A673 (cell line): ENCODE data around the gene MAPK9. TPM values are rescaled to one million over a fixed set of nuclear protein-coding genes. Genes with fewer than 3 reads are reported as not detected.

Experiments
- BruUV-seq: library from RNA; stranded (reverse); fragments of 400-500 nt; replicated peaks from 2 replicates; lab custom pipeline; 2021; lab: Mats Ljungman, UMichigan
- CTCF ChIA-PET: fragments of 300-600 bp; sonication (Branson Sonifier 250); formaldehyde crosslinking; loops from one replicate; lab custom pipeline; 2022; ENCODE audit warnings: antibody characterized with exemption; lab: Charles Lee
- POLR2A ChIA-PET: fragments of 300-600 bp; sonication (Branson Sonifier 250); formaldehyde crosslinking; loops from one replicate; lab custom pipeline; 2022; ENCODE audit warnings: antibody characterized with exemption; ENCODE audit not compliant: low non-redundant PET; lab: Charles Lee
- DNase-seq: peaks from one replicate; pipeline ENCODE4 v3.0.0-alpha.2; 2015; ENCODE audit warnings: low spot score
- H3K27ac ChIP-seq: fragments of 200-600 bp; sonication (generic); 2 replicates; pipeline ENCODE4 v1.5.1; 2016; ENCODE audit warnings: mixed run types, low read depth, mild to moderate bottlenecking, mixed read lengths, antibody characterized with exemption, low read length; ENCODE audit not compliant: poor library complexity, severe bottlenecking
- H3K27me3 ChIP-seq: fragments of 200-600 bp; sonication (generic); replicated peaks from 2 replicates; pipeline ENCODE4 v1.6.1; 2017; ENCODE audit warnings: mixed run types, low read depth, mild to moderate bottlenecking, mixed read lengths, antibody characterized with exemption, low read length; ENCODE audit not compliant: insufficient read depth, poor library complexity
- H3K36me3 ChIP-seq: fragments of 200-600 bp; sonication (generic); 2 replicates; pipeline ENCODE4 v1.6.1; 2016; ENCODE audit warnings: mixed run types, mild to moderate bottlenecking, mixed read lengths, antibody characterized with exemption, low read length; ENCODE audit not compliant: insufficient read depth, poor library complexity, severe bottlenecking
- H3K4me1 ChIP-seq: fragments of 200-600 bp; sonication (generic); 2 replicates; pipeline ENCODE4 v1.6.1; 2017; ENCODE audit warnings: mixed run types, mild to moderate bottlenecking, mixed read lengths, antibody characterized with exemption, low read length; ENCODE audit not compliant: insufficient read depth, poor library complexity, severe bottlenecking
- H3K4me3 ChIP-seq: fragments of 200-600 bp; sonication (generic); 2 replicates; pipeline ENCODE4 v1.5.1; 2016; ENCODE audit warnings: low read depth, mixed run types, mild to moderate bottlenecking, mixed read lengths, low read length; ENCODE audit not compliant: poor library complexity, severe bottlenecking
- H3K9me3 ChIP-seq: fragments of 200-600 bp; sonication (generic); 2 replicates; pipeline ENCODE4 v1.6.1; 2016; ENCODE audit warnings: mixed run types, low read depth, mild to moderate bottlenecking, mixed read lengths, antibody characterized with exemption, low read length; ENCODE audit not compliant: poor library complexity, severe bottlenecking
- EZH2 ChIP-seq: fragments of 200-600 bp; sonication (generic); IDR thresholded peaks from 2 replicates; pipeline ENCODE4 v1.6.1; 2017; ENCODE audit warnings: borderline replicate concordance, low read depth, mild to moderate bottlenecking, mixed read lengths, antibody characterized with exemption, low read length; ENCODE audit not compliant: poor library complexity, severe bottlenecking
- intact Hi-C: fragments of 100-400 bp; cut with micrococcal nuclease; formaldehyde crosslinking; loops from one replicate; pipeline ENCODE4 v1.10.0; 2022; ENCODE audit not compliant: unreplicated experiment
- total RNA-seq: library from RNA; stranded (reverse); gene quantifications from 2 replicates; pipeline ENCODE4 v1.2.3, GENCODE V29; 2021
- TF ChIP-seq, protein P1 (sequence below): fragments of 300-800, 200-600 bp; sonication (generic); conservative IDR thresholded peaks from 2 replicates; pipeline ENCODE4 v1.5.1; 2017; ENCODE audit warnings: low read depth, mild to moderate bottlenecking, antibody characterized with exemption, low read length, moderate library complexity, mixed read lengths

Gene MAPK9
- total RNA-seq, 1 experiment from 2014 or later: 34.4 TPM

DNA sequence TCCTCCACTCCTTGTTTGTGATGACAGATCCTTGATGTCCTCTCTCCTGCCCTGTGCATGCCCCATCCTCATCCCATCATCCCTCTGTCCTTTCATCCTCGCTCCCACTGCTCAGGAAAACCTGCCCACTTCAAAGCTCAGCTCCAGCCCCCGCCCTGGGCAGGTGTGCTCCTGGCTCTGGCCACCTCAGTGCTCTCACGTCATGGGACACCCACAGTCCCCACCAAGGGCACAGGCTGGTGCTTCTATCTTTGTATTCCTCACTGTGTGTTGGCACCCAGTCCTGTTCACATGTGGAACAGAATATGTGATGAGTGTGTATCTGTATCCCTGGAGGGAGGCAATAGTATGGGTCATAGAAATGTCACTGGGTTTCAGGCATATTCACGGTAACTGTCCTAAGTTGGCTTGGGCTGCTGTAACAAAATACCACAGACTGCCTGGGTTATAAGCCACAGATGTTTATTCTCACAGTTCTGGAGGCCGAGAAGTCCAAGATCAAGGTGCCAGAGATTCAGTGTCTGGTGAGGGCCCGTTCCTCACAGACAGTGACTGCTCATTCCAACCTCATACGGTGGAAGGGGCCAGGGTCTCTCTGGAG is 47.8 kb upstream of the MAPK9 start:
- no peak for DNase-seq
- CTCF ChIA-PET: interaction anchor here (1.0 kb wide), 1 partner anchor 11 kb away, joined by 3 read pairs; no protein-coding TSS in a partner anchor
- intact Hi-C loops: no loop called here
- Histone ChIP-seq H3K4me1 (peaks cover 6% of the 10 kb centered on the region), H3K4me3 (no peak overlapping the region), H3K36me3 (no peaks in the 10 kb centered on the region), H3K27ac (no peak overlapping the region), H3K27me3 (no peaks in the 10 kb centered on the region), H3K9me3 (no peaks in the 10 kb centered on the region)
- BruUV-seq: no TSS peak
- TF ChIP-seq, protein P1, sequence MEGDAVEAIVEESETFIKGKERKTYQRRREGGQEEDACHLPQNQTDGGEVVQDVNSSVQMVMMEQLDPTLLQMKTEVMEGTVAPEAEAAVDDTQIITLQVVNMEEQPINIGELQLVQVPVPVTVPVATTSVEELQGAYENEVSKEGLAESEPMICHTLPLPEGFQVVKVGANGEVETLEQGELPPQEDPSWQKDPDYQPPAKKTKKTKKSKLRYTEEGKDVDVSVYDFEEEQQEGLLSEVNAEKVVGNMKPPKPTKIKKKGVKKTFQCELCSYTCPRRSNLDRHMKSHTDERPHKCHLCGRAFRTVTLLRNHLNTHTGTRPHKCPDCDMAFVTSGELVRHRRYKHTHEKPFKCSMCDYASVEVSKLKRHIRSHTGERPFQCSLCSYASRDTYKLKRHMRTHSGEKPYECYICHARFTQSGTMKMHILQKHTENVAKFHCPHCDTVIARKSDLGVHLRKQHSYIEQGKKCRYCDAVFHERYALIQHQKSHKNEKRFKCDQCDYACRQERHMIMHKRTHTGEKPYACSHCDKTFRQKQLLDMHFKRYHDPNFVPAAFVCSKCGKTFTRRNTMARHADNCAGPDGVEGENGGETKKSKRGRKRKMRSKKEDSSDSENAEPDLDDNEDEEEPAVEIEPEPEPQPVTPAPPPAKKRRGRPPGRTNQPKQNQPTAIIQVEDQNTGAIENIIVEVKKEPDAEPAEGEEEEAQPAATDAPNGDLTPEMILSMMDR: no peak
- no peak for TF ChIP-seq EZH2
- POLR2A ChIA-PET: no interaction called here

DNA sequence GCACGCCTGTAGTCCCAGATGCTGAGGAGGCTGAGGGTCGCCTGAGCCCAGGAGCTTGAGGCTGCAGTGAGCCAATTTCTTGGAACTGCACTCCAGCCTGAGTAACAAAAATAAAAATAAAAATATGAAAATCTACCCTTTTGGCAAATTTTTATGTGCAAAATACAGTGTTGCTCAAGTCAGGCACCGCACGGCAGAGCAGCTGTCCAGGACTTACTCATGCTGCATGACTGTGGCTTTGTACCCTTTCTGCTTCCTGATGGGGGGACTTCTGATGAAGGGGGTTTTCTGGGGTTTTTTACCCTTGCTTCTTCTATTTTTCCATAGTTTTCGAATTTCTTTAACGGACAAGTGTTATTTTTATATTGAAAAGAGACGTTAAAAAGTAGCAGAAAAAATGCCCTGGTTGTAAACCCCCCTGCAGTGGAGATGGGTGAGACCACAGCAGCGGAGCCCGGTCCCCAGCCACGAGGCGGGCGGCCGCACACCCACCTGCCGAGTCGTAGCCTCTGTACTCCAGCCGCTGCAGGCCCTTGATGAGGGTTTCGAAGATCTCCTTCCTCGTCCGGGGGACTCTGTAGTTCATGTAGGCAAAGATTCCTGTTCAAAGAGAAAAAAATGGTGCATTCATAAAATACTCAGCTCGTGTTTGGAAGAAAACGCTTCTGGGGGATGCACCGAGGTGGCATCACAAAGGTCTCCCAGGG is 46.3 kb upstream of the MAPK9 start:
- DNase-seq: no peak
- Histone ChIP-seq H3K36me3 (no peaks in the 10 kb centered on the region), H3K9me3 (no peaks in the 10 kb centered on the region), H3K27me3 (no peaks in the 10 kb centered on the region), H3K27ac (no peak overlapping the region), H3K4me3 (no peak overlapping the region), H3K4me1 (peaks cover 1% of the 10 kb centered on the region)
- CTCF ChIA-PET: interaction anchor here (0.6 to 1.2 kb wide), 2 partner anchors 9 to 22 kb away, joined by 3 to 5 read pairs; no protein-coding TSS in a partner anchor
- POLR2A ChIA-PET: no interaction called here
- TF ChIP-seq EZH2: no peak
- TF ChIP-seq, protein P1: no peak
- intact Hi-C loops: no loop called here
- BruUV-seq: no TSS peak

- TF ChIP-seq, protein P1: no peak
- no peak for TF ChIP-seq EZH2
- Histone ChIP-seq H3K27me3 (no peaks in the 10 kb centered on the region), H3K9me3 (no peaks in the 10 kb centered on the region), H3K27ac (no peak overlapping the region), H3K4me1 (no peaks in the 10 kb centered on the region), H3K36me3 (no peaks in the 10 kb centered on the region), H3K4me3 (no peak overlapping the region)
- BruUV-seq: no TSS peak
- ChIA-PET POLR2A (no interaction called here), CTCF (no interaction called here)
- DNase-seq: no peak
- intact Hi-C loops: no loop called here
Measured at GRCh38 chr5:180336234-180337020, 44.5 kb upstream of the MAPK9 start.
